ENCODE measurements around the gene RTP5.

DNA sequence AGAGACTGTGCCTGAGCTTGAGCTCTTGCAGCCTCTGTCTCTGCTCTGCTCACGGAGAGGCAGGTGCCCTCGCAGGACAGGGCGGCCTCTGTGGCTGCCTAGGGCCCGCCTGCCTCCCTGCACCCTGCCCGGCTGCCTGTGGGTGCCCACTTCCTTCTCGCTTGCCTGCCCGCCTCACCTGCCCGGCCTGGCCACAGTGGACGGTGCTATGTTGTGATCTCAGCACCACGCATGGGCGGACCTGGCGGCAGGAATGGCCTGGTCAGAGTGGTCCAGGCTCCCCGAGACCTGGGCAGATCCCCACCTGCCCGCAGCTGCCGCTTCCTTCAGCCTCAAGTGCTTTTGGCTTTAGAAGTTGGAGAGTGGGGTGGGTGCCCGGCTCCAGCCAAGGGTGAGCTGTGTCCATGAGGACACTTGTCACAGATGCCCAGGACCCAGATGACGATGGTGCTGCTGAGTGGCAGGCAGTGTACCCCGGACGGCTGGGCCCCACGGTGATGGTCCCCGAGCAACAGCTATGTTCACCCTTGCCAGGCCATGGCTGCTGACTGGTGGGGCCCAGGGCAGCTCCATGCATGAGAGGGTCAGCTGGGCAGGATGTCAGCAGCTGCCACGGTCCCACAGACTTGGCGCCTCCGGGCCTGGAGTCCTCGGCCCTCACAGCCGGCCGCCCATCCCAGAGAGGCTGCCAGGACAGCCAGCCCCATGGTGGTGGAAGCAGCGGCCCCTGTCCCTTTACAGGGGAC is 25.3 kb downstream of the RTP5 start:
- TF ChIP-seq, protein P1, sequence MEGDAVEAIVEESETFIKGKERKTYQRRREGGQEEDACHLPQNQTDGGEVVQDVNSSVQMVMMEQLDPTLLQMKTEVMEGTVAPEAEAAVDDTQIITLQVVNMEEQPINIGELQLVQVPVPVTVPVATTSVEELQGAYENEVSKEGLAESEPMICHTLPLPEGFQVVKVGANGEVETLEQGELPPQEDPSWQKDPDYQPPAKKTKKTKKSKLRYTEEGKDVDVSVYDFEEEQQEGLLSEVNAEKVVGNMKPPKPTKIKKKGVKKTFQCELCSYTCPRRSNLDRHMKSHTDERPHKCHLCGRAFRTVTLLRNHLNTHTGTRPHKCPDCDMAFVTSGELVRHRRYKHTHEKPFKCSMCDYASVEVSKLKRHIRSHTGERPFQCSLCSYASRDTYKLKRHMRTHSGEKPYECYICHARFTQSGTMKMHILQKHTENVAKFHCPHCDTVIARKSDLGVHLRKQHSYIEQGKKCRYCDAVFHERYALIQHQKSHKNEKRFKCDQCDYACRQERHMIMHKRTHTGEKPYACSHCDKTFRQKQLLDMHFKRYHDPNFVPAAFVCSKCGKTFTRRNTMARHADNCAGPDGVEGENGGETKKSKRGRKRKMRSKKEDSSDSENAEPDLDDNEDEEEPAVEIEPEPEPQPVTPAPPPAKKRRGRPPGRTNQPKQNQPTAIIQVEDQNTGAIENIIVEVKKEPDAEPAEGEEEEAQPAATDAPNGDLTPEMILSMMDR (IDR thresholded peaks at IDR 0.05 in 2 of 3, conservative IDR thresholded peaks at IDR 0.05 in 1 of 3; ENCODE audit: borderline replicate concordance in 1 of 3, insufficient read depth in 1 of 3, low read depth in 2 of 3, low read length in 2 of 3), result no peak
- TF ChIP-seq EZH2phosphoT487 (IDR thresholded peaks at IDR 0.05; ENCODE audit: borderline replicate concordance), result no peak
- no peak for TF ChIP-seq POLR2AphosphoS5 (IDR thresholded peaks at IDR 0.05; ENCODE audit: low read depth, low read length)
- no peak for TF ChIP-seq EZH2 (IDR thresholded peaks at IDR 0.05)
- no peak for TF ChIP-seq CEBPB (IDR thresholded peaks at IDR 0.05; ENCODE audit: low read depth)
- TF ChIP-seq, protein P2, sequence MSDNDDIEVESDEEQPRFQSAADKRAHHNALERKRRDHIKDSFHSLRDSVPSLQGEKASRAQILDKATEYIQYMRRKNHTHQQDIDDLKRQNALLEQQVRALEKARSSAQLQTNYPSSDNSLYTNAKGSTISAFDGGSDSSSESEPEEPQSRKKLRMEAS (IDR thresholded peaks at IDR 0.05), result no peak
- TF ChIP-seq JUND (IDR thresholded peaks at IDR 0.05), result no peak

Data from HCT116 (cell line).